OCI-LY3 (cell line): ENCODE measurements around the gene HCN2.

Experiments
- EZH2phosphoT487 ChIP-seq: fragments of 200-600 bp; shearing (Covaris generic); IDR thresholded peaks from 2 replicates; pipeline ENCODE4 v1.6.1; 2018; ENCODE audit warnings: antibody characterized with exemption, mixed run types, low read depth
- TF ChIP-seq, protein P1 (sequence below): fragments of 200-600, 300-600 bp; sonication (generic); IDR thresholded peaks from 2 replicates; pipeline ENCODE4 v1.5.1; 2014; ENCODE audit warnings: antibody characterized with exemption, low read length, low read depth

DNA sequence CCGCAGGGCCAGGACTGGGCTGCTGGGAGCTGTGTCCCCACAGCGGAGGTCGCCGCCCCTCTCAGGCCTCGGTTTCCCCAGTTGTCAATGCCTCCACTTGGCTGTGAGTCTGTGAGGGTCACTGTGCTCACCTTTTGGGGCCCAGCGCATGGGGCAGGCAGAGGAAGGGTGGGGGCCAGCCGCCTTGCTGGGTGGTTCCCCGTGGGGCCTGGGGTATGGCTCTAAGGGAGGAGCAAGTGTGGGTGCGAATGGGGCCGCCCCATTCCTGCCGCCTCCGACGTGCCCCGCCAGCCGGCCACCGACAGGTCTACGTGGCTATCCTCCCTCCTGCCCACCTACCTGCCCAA, 49.2 kb downstream of the HCN2 start:
- TF ChIP-seq, protein P1, sequence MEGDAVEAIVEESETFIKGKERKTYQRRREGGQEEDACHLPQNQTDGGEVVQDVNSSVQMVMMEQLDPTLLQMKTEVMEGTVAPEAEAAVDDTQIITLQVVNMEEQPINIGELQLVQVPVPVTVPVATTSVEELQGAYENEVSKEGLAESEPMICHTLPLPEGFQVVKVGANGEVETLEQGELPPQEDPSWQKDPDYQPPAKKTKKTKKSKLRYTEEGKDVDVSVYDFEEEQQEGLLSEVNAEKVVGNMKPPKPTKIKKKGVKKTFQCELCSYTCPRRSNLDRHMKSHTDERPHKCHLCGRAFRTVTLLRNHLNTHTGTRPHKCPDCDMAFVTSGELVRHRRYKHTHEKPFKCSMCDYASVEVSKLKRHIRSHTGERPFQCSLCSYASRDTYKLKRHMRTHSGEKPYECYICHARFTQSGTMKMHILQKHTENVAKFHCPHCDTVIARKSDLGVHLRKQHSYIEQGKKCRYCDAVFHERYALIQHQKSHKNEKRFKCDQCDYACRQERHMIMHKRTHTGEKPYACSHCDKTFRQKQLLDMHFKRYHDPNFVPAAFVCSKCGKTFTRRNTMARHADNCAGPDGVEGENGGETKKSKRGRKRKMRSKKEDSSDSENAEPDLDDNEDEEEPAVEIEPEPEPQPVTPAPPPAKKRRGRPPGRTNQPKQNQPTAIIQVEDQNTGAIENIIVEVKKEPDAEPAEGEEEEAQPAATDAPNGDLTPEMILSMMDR, result no peak
- no peak for TF ChIP-seq EZH2phosphoT487
